HG02840 (cell line): ENCODE measurements around the gene KCNG2.
"Not testable (repeated sequence)": the region's sequence is repeated elsewhere in the genome, so short reads cannot be mapped to it uniquely, and the experiment has no call there.

ENCODE experiments used
- ATAC-seq: cut with Tn5 transposase; IDR thresholded peaks from one replicate; pipeline ENCODE4 v1.9.1; 2021; ENCODE audit warnings: mild to moderate bottlenecking, moderate library complexity, moderate number of reproducible peaks; ENCODE audit not compliant: unreplicated experiment, low FRiP score

KCNG2 gene

DNA sequence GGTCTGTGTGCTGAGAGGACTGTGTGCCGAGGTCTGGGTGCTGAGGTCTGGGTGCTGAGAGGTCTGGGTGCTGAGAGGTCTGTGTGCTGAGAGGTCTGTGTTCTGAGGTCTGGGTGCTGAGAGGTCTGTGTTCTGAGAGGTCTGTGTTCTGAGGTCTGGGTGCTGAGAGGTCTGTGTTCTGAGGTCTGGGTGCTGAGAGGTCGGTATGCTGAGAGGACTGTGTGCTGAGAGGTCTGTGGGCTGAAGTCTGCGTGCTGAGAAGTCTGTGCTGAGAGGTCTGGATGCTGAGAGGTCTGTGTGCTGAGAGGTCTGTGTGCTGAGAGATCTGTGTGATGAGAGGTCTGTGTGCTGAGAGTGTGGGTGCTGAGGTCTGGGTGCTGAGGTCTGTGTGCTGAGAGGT, 68.2 kb downstream of the KCNG2 start:
- not testable (repeated sequence) for ATAC-seq

GRCh38 chr18:79866889-79867574, 69.3 kb downstream of the KCNG2 start:
- ATAC-seq, result no peak

- ATAC-seq, result no peak
Observed at GRCh38 chr18:79867666-79868065, 69.9 kb downstream of the KCNG2 start.

DNA sequence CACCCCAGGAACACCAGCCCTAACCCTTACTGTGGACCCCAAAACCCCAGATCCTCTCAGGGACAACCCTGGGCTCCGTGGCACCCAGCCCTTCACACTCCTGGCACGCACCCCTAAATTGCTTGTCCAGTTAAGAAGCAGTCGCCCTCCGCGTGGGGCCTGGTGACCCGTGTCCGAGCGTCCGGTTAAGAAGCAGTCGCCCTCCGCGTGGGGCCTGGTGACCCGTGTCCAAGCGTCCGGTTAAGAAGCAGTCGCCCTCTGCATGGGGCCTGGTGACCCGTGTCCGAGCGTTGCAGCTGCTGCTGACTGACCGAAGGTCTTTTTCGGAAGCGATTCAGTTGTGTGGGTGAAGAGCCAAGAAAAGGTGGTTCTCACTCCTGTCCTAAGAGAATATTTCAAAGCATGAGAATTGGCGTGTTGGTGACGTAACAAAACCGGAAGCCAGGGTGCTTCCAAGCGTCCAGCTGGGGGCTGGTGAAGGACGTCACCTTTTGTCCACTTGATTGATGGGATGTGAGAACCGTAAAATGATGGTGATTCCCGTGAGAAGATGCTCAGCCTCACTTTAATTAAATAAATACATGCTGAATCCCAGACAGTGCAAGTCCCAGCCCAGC, 70.5 kb downstream of the KCNG2 start:
- ATAC-seq, result no peak

DNA sequence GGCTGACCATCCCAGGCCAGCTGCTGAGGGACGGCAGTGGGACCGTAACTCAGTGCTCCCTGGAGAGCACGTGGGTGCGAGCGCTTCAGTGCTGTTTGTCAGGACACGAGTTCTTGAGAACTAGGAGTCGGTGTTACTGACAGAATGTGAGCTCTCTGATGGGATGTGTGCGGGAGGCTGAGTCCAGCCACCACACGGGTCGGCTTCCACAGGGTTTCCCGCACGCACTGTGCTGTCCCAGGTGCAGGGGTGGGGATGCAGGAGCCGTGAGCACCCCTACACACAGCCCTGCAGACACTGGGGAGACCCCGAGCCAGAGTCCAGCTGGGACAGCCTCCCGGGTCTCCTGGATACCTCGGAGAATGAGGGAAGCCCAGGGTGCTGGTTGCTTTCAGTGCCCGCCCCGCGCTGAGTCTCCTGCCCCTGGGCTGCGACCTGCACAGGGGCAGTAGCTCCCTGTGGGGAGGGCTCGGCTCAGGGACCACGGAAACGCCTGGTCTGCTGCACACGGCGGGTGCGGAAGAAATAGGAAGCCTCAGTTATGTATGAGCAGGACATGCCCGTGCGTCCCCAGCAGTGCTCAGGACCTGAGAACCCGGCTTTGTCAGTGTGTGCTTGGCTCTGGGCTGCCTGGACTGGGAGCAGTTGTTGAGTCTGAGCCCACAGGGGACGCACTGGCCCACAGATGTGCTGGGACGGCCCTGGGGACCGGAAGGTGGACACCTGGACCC, 71.2 kb downstream of the KCNG2 start:
- no peak for ATAC-seq

GRCh38 chr18:79869591-79870300, 72.0 kb downstream of the KCNG2 start:
- no peak for ATAC-seq

GRCh38 chr18:79870301-79871025, 72.7 kb downstream of the KCNG2 start:
- no peak for ATAC-seq

DNA sequence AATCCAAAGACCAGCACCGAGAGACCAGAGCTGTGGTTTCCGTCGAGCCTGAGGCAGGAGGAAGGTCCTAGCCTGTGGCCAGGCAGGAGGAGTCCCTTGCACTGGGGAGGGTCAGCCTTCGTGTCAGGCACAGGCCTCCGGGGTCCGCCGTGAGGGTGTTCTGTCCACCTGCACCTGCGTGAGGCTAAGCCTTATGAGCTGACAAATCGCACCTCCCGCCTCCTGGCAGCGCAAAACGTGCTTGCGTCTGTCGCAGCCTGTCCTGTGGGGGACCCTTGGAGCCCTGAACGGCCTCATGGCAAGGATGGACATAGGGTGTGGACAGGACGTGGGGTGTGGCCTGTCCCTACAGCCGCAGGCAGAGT, 73.3 kb downstream of the KCNG2 start:
- ATAC-seq, result no peak

DNA sequence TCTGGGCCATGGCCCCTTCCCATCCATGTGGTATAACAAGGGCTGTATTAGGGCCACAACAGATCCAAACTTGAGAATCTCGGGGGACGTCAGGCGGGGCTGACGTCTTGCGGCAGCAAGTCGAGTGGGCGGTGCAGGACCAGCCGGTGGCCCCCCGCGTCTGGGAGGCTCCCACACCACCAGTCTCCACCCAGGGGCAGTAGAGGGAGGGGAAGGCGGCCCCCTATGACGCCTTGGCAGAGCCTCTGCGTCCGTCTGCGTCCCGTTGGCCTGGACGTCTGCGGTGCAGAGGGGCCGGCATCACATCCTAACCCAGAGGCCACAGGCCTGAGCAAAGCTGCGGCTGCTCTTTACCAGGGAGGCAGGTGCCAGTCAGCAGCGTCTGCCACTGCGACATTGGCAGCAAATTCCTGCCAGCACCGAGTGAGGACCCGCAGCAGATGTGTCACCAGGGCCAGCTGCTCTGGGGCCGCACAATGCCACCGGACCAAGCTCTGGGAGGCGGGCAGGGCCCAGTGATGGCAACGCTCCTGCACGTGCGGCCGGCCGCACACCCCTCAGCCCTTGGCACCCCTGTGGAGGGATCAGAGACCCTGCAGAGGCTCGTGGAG, 73.8 kb downstream of the KCNG2 start:
- no peak for ATAC-seq

- ATAC-seq, result no peak
Observed at GRCh38 chr18:79872527-79873444, 75.0 kb downstream of the KCNG2 start.

- ATAC-seq, result no peak
Observed at GRCh38 chr18:79873449-79874110, 75.8 kb downstream of the KCNG2 start.

GRCh38 chr18:79874553-79875530, 77.1 kb downstream of the KCNG2 start:
- no peak for ATAC-seq

GRCh38 chr18:79875531-79875919, 77.8 kb downstream of the KCNG2 start:
- ATAC-seq, result no peak

DNA sequence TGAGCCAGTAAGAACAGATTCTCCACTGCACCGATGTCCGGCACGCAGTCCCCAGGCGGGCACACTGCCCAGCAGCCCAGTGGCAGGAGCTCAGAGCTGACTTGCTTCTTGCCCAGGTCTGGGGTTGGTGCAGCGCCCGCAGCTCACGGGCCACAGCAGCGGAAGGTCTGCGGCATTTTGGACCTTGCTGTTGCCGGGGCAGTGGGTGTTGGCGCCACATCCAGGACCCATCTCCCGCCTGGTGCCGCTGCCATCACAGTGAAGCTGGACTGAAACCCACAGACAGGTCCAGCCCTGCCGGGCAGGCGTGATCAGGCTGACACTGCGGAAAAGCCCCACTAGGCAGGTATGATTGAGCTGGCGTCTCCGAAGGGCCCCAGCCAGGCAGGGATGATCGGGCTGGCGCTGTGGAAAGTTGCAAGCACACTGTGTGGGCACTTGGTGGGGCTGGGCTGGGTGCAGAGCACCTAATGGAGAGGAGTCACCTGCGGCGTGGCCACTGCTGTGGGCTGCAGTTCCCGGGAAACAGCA, 78.3 kb downstream of the KCNG2 start:
- ATAC-seq, result no peak

- ATAC-seq, result no peak
Observed at GRCh38 chr18:79876497-79876896, 78.8 kb downstream of the KCNG2 start.

DNA sequence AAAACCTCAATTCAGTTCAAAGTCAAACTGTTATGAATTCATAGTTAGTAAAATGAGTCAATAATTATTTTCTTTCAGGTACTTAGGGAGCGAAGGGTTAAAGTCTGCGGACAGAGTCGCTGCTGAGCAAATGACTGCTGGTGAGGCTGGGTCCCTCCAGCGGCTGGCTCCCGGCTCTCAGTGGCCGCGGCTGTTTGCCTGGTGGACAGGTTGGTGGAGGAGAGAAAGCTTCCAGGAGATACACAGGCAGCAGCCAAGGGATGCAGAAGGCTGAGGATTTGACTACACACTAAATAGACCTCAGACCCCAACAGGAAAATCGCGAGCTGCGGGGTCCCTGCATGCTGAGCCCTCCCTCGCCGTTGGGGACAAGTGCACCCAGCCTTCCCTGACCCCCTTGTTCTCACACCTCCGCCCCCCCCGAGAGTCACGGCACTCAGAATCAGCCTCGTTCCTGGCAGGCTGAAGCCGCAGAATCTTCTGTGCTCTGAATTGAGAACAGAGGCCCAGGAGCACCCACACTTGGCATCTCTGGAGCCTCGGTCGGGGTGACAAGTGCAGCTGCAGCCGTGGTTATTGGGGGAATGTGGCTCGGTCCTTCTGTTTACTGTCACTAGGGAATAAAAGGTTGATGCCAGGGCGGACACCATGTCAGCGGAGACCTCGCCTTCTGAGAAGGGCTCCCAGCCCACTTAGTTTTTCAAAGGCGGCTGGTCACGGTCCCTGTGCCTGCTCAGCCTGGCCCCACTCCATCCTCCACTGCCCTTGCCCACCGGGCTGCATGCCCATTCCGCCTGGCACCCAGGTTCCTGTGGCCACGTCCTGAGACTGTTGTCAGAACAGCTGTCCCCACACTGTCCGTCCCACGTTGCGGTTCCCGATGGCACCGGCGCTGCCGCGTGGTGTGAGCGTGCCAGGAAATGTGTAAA, 79.7 kb downstream of the KCNG2 start:
- no peak for ATAC-seq
